ENCODE measurements around the gene CDH11.

GRCh38 chr16:65061263-65061662 lies 60.6 kb downstream of the CDH11 start:
- TF ChIP-seq, protein P1, sequence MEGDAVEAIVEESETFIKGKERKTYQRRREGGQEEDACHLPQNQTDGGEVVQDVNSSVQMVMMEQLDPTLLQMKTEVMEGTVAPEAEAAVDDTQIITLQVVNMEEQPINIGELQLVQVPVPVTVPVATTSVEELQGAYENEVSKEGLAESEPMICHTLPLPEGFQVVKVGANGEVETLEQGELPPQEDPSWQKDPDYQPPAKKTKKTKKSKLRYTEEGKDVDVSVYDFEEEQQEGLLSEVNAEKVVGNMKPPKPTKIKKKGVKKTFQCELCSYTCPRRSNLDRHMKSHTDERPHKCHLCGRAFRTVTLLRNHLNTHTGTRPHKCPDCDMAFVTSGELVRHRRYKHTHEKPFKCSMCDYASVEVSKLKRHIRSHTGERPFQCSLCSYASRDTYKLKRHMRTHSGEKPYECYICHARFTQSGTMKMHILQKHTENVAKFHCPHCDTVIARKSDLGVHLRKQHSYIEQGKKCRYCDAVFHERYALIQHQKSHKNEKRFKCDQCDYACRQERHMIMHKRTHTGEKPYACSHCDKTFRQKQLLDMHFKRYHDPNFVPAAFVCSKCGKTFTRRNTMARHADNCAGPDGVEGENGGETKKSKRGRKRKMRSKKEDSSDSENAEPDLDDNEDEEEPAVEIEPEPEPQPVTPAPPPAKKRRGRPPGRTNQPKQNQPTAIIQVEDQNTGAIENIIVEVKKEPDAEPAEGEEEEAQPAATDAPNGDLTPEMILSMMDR (IDR thresholded peaks at IDR 0.05; ENCODE audit: insufficient read depth, low read length), result no peak
- TF ChIP-seq POLR2AphosphoS5 (IDR thresholded peaks at IDR 0.05; ENCODE audit: low read depth), result no peak
- TF ChIP-seq, protein P2, sequence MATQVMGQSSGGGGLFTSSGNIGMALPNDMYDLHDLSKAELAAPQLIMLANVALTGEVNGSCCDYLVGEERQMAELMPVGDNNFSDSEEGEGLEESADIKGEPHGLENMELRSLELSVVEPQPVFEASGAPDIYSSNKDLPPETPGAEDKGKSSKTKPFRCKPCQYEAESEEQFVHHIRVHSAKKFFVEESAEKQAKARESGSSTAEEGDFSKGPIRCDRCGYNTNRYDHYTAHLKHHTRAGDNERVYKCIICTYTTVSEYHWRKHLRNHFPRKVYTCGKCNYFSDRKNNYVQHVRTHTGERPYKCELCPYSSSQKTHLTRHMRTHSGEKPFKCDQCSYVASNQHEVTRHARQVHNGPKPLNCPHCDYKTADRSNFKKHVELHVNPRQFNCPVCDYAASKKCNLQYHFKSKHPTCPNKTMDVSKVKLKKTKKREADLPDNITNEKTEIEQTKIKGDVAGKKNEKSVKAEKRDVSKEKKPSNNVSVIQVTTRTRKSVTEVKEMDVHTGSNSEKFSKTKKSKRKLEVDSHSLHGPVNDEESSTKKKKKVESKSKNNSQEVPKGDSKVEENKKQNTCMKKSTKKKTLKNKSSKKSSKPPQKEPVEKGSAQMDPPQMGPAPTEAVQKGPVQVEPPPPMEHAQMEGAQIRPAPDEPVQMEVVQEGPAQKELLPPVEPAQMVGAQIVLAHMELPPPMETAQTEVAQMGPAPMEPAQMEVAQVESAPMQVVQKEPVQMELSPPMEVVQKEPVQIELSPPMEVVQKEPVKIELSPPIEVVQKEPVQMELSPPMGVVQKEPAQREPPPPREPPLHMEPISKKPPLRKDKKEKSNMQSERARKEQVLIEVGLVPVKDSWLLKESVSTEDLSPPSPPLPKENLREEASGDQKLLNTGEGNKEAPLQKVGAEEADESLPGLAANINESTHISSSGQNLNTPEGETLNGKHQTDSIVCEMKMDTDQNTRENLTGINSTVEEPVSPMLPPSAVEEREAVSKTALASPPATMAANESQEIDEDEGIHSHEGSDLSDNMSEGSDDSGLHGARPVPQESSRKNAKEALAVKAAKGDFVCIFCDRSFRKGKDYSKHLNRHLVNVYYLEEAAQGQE (IDR thresholded peaks at IDR 0.05; ENCODE audit: insufficient replicate concordance, low read depth), result no peak
